Thyroid gland (tissue), 4 donors: ENCODE measurements around the gene ZNF618. TPM values are rescaled to one million over a fixed set of nuclear protein-coding genes. Genes with fewer than 3 reads are reported as not detected.

ENCODE experiments used
- DNase-seq, 2 donors: peaks; one replicate each; pipeline ENCODE4 v3.0.0-alpha.2; 2019
- H3K27ac ChIP-seq, 3 donors: fragments of 200-600 bp; sonication (generic); 1 replicate in 2 of 3; 2 replicates in 1 of 3; pipeline ENCODE4 v1.5.1; 2016 to 2019; ENCODE audit warnings: mild to moderate bottlenecking in 1 of 3, moderate library complexity in 1 of 3
- H3K27me3 ChIP-seq: fragments of 200-600 bp; sonication (generic); one replicate; pipeline ENCODE4 v1.5.1; 2019
- H3K36me3 ChIP-seq, 2 donors: fragments of 200-600 bp; sonication (generic); one replicate each; pipeline ENCODE4 v1.5.1; 2016 to 2019
- H3K4me1 ChIP-seq, 2 donors: fragments of 200-600 bp; sonication (generic); one replicate each; pipeline ENCODE4 v1.5.1; 2017 to 2019
- H3K4me3 ChIP-seq, 3 donors: fragments of 200-600 bp; sonication (generic); replicated peaks in 1 of 3; 1 replicate in 2 of 3; 2 replicates in 1 of 3; pipeline ENCODE4 v1.5.1; 2016; ENCODE audit warnings: mild to moderate bottlenecking in 1 of 3
- H3K9me3 ChIP-seq: fragments of 200-600 bp; sonication (generic); one replicate; pipeline ENCODE4 v1.5.1; 2017
- CTCF ChIP-seq, 6 experiments: fragments of 200-600 bp in 3 of 6; fragments of 450-650 bp in 3 of 6; sonication (generic) in 3 of 6; IDR thresholded peaks; one replicate each; pipeline ENCODE4 v1.5.1; 2016 to 2019; ENCODE audit warnings: antibody characterized with exemption in 6 of 6, mild to moderate bottlenecking in 2 of 6, inconsistent platforms in 1 of 6, moderate library complexity in 1 of 6
- POLR2A ChIP-seq, 2 donors: fragments of 450-650 bp; IDR thresholded peaks; one replicate each; pipeline ENCODE4 v1.6.1; 2017; ENCODE audit warnings: antibody characterized with exemption in 2 of 2, mild to moderate bottlenecking in 2 of 2, moderate library complexity in 1 of 2
- WGBS, 2 donors: methylation state at CpG; one replicate each; pipeline ENCODE4 v1.1.5; 2017; 5-methylcytosine and 5-hydroxymethylcytosine counted together
- intact Hi-C: fragments of 100-400 bp; cut with DNase I; formaldehyde crosslinking; loops from one replicate; pipeline ENCODE4 v1.15.1; 2023
- total RNA-seq, 4 donors: library from RNA; depleted of rRNA; stranded (reverse); fragments of >200 nt; gene quantifications; one replicate each; pipeline ENCODE4 v1.2.3, GENCODE V29; 2016

The ZNF618 gene, protein sequence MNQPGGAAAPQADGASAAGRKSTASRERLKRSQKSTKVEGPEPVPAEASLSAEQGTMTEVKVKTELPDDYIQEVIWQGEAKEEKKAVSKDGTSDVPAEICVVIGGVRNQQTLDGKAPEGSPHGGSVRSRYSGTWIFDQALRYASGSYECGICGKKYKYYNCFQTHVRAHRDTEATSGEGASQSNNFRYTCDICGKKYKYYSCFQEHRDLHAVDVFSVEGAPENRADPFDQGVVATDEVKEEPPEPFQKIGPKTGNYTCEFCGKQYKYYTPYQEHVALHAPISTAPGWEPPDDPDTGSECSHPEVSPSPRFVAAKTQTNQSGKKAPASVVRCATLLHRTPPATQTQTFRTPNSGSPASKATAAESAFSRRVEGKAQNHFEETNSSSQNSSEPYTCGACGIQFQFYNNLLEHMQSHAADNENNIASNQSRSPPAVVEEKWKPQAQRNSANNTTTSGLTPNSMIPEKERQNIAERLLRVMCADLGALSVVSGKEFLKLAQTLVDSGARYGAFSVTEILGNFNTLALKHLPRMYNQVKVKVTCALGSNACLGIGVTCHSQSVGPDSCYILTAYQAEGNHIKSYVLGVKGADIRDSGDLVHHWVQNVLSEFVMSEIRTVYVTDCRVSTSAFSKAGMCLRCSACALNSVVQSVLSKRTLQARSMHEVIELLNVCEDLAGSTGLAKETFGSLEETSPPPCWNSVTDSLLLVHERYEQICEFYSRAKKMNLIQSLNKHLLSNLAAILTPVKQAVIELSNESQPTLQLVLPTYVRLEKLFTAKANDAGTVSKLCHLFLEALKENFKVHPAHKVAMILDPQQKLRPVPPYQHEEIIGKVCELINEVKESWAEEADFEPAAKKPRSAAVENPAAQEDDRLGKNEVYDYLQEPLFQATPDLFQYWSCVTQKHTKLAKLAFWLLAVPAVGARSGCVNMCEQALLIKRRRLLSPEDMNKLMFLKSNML
- total RNA-seq, result 10 to 100 TPM in 3 of 4 donors, 1 to 10 TPM in 1; 9.9 to 17.5 (median 15.5) TPM

- Histone ChIP-seq H3K27ac (peak within 1 kb of the TSS; percentile 88 to 90 (median 90)), H3K27me3 (no peaks in the 10 kb centered on the region), H3K4me1 (peaks cover 23 to 26% of the 10 kb centered on the region in 2 donors), H3K9me3 (no peaks in the 10 kb centered on the region), H3K36me3 (no peaks in the 10 kb centered on the region), H3K4me3 (peak within 1 kb of the TSS; percentile 39 to 99 (median 95))
- DNase-seq, result peak in 1 of 2 donors; percentile 37
- intact Hi-C loops, result loop anchor here (10.0 kb wide), 1 partner anchor 118 kb away; no protein-coding TSS in a partner anchor
- WGBS, 2 donors, result 1 to 2% methylated on average over 13 to 17 of the region's 84 CpGs
- TF ChIP-seq CTCF (IDR thresholded peaks at IDR 0.05) (peak in 5 of 6 experiments; percentile 38 to 73 (median 60)), POLR2A (IDR thresholded peaks at IDR 0.05) (peak in 1 of 2 donors; percentile 19)
These were observed at the start of gene ZNF618 for GRCh38 chr9:113876151-113876992. Gene ZNF618, plus strand, starts transcription at chr9:113876309. Its CDS starts 72 bp downstream, at chr9:113876381.

DNA sequence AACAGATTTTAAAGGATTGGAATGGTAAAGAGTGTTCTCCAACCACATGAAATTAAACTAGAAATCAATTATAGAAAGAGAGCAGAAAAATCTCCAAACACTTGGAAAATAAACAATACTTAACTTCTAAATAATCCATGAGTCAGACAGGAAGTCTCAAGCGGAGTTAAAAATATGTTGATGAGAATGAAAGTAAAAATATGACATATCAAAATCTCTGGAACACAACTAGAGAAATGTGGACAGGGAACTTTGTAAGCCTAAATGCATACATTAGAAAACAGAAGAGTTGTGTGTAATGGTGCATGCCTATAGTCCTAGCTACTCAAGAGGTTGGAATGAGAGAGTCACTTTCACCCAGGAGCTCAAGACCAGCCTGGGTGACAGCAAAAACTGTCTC, 47.9 kb upstream of the ZNF618 start:
- 51 to 75% methylated on average over 1 of the region's 1 CpG for WGBS, 2 donors
- Histone ChIP-seq H3K4me3 (no peak overlapping the region), H3K27me3 (no peaks in the 10 kb centered on the region), H3K36me3 (no peaks in the 10 kb centered on the region), H3K27ac (no peak overlapping the region), H3K9me3 (no peaks in the 10 kb centered on the region), H3K4me1 (no peaks in the 10 kb centered on the region)
- DNase-seq, result no peak
- intact Hi-C loops, result no loop called here
- TF ChIP-seq POLR2A (IDR thresholded peaks at IDR 0.05) (no peak), CTCF (IDR thresholded peaks at IDR 0.05) (no peak)

- 89 to 95% methylated on average over 3 of the region's 3 CpGs for WGBS, 2 donors
- DNase-seq, result no peak
- intact Hi-C loops, result no loop called here
These were observed 38.8 kb upstream of the ZNF618 start for GRCh38 chr9:113837334-113837733.

DNA sequence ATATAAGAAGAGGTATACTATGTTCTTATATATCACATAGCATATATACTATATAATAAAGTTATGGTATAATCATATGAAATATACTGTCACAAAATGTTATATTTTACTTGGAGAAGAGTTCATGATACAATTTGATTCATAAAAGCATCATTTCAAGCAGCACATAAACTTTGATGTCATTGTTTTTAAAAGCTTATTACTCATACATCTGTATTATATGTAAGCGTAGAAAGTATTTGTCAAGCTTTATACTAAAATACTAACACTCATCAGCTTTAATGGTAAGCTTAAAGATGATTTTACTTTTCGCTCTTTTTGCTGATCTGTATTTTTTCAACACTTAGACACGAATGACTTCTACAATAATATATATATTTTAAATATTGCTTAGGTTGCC, 34.0 kb upstream of the ZNF618 start:
- Histone ChIP-seq H3K9me3 (no peaks in the 10 kb centered on the region), H3K4me3 (no peak overlapping the region), H3K27me3 (no peaks in the 10 kb centered on the region), H3K4me1 (no peaks in the 10 kb centered on the region), H3K27ac (no peak overlapping the region), H3K36me3 (no peaks in the 10 kb centered on the region)
- TF ChIP-seq CTCF (IDR thresholded peaks at IDR 0.05) (no peak), POLR2A (IDR thresholded peaks at IDR 0.05) (no peak)
- 89 to 93% methylated on average over 3 of the region's 3 CpGs for WGBS, 2 donors
- DNase-seq, result no peak
- intact Hi-C loops, result no loop called here

More at GRCh38 chr9:113837334-113837733, 38.8 kb upstream of the ZNF618 start:
- Histone ChIP-seq H3K27me3 (no peaks in the 10 kb centered on the region), H3K27ac (no peak overlapping the region), H3K9me3 (no peaks in the 10 kb centered on the region), H3K4me3 (no peak overlapping the region), H3K4me1 (no peaks in the 10 kb centered on the region), H3K36me3 (no peaks in the 10 kb centered on the region)
- TF ChIP-seq POLR2A (IDR thresholded peaks at IDR 0.05), result no peak
- no peak for TF ChIP-seq CTCF (IDR thresholded peaks at IDR 0.05)
